Spinal cord (tissue), 10 donors: ENCODE data around the gene DNAJC18. TPM values are rescaled to one million over a fixed set of nuclear protein-coding genes. Genes with fewer than 3 reads are reported as not detected.

Source experiments
- DNase-seq, 6 donors: peaks; one replicate each; pipeline versions ENCODE4 v3.0.0 to v3.0.0-alpha.2; 2013 to 2015; ENCODE audit warnings: low spot score in 6 of 6, low read depth in 4 of 6
- H3K27ac ChIP-seq: one replicate; pipeline ENCODE4 v1.5.1; 2013; ENCODE audit warnings: low read depth, low read length, control low read depth
- H3K27me3 ChIP-seq: one replicate; pipeline ENCODE4 v1.6.1; 2013; ENCODE audit warnings: low read length; ENCODE audit not compliant: control insufficient read depth, insufficient read depth
- H3K36me3 ChIP-seq: one replicate; pipeline ENCODE4 v1.6.1; 2013; ENCODE audit warnings: low read length; ENCODE audit not compliant: control insufficient read depth, insufficient read depth
- H3K4me1 ChIP-seq: one replicate; pipeline ENCODE4 v1.6.1; 2013; ENCODE audit warnings: low read length; ENCODE audit not compliant: control insufficient read depth, insufficient read depth
- H3K4me3 ChIP-seq: one replicate; pipeline ENCODE4 v1.5.1; 2013; ENCODE audit warnings: low read depth, low read length, control low read depth
- H3K9me3 ChIP-seq: one replicate; pipeline ENCODE4 v1.6.1; 2013; ENCODE audit warnings: low read length; ENCODE audit not compliant: control insufficient read depth, insufficient read depth
- WGBS: methylation state at CpG from one replicate; pipeline ENCODE4 v1.1.5; 2013; ENCODE audit warnings: missing lambda C conversion rate; ENCODE audit not compliant: insufficient coverage; 5-methylcytosine and 5-hydroxymethylcytosine counted together
- polyA plus RNA-seq, 2 donors: library from polyadenylated mRNA; unstranded; fragments of 120-200 nt; gene quantifications; one replicate each; pipeline ENCODE4 v1.2.1, GENCODE V29; 2013; ENCODE audit not compliant: insufficient read length in 2 of 2
- total RNA-seq, 2 donors: library from RNA; depleted of rRNA in 1 of 2; stranded (reverse); fragments of 120-200 nt in 1 of 2; fragments of >200 nt in 1 of 2; gene quantifications; one replicate each; pipeline versions ENCODE4 v1.2.3 to v1.2.4, GENCODE V29; 2013 to 2014
- donor health status: healthy.

The DNAJC18 gene
- total and polyA plus RNA-seq, 4 donors: 26.6 to 49.9 (median 39.9) TPM

DNA sequence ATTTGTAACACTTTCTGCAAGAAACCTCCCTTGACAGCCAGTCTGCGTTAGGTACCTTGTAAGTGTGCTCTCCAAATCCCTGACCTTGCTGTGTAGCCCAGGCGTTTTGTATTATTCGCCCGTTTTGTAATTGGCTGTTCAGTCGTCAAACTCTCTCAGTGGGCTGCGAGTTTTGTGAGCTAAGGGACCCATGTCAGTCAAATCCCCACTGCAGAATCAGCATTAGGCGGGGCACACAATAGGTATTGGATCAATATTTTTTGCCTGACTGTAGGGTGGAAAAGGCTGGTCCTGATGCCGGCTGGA, 665 bp downstream of the DNAJC18 start:
- H3K4me3 ChIP-seq: peak overlapping the region; percentile 86
- peaks cover 22% of the 10 kb centered on the region for H3K36me3 ChIP-seq
- no peaks in the 10 kb centered on the region for H3K27me3 ChIP-seq
- DNase-seq: peak in 1 of 6 donors; percentile 24
- peaks cover 17% of the 10 kb centered on the region for H3K4me1 ChIP-seq
- H3K27ac ChIP-seq: peak overlapping the region; percentile 29
- no peaks in the 10 kb centered on the region for H3K9me3 ChIP-seq
- WGBS: 17% methylated on average over 8 of the region's 8 CpGs

DNA sequence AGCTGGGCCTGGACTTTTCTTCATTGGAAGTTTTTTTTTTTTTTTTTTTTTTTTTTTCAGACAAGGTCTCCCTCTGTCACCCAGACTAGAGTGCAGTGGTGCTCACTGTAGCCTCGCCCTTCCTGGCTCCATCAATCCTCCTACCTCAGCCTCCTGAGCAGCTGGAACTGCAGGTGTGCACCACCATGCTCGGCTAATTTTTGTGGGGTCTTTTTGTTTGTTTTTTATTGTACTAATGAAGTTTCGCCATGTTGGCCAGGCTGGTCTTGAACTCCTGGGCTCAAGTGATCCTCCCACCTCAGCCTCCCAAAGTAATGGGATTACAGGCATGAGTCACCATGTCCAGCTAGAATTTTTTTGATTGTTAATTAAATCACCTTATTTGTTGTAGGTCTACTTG, 3.6 kb downstream of the DNAJC18 start:
- H3K27me3 ChIP-seq: no peaks in the 10 kb centered on the region
- WGBS: no CpG with 5 or more reads among the region's 3 CpGs
- no peak overlapping the region for H3K27ac ChIP-seq
- H3K4me3 ChIP-seq: no peak overlapping the region
- H3K36me3 ChIP-seq: peaks cover 33% of the 10 kb centered on the region
- H3K9me3 ChIP-seq: no peaks in the 10 kb centered on the region
- DNase-seq: no peak
- H3K4me1 ChIP-seq: peaks cover 17% of the 10 kb centered on the region

DNA sequence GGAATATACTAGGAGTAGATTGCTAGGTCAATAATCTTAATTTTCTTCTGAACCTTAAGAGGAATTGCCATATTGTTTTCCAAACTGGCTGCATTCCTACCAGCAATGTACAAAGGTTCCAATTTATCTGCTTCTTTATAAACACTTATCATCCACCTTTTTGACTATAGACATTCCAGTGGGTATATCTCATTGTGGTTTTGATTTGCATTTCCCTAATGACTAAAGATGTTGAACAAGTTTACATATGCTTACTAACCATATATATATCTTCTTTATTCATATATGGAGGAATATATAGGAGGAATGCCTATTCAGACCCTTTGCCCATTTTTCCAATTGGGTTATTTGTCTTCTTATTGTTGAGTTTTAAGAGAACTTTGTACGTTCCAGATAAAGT, 7.6 kb downstream of the DNAJC18 start:
- no peak for DNase-seq
- Histone ChIP-seq H3K4me1 (no peaks in the 10 kb centered on the region), H3K27ac (no peak overlapping the region), H3K9me3 (no peaks in the 10 kb centered on the region), H3K36me3 (peaks cover 45% of the 10 kb centered on the region), H3K4me3 (no peak overlapping the region), H3K27me3 (no peaks in the 10 kb centered on the region)
- no CpG with 5 or more reads among the region's 1 CpG for WGBS

DNA sequence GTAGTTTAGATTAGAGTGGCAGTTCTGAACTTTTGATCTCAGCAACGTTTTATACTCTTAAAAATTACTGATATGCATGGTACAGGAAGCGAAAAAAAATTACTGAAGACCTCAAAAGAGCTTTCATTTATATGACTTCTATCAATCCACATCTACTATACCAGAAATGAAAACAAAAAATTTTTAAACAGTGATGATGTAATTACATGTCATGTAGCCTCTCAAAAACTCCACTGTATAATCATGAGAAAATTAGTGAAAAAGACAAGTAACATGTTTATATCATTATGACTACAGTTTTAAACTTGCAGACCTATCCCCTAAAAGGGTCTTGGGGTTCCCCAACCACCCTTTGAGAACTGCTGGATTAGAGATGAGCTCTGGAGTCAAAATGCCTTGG, 9.3 kb downstream of the DNAJC18 start:
- no peak for DNase-seq
- Histone ChIP-seq H3K9me3 (no peaks in the 10 kb centered on the region), H3K4me1 (no peaks in the 10 kb centered on the region), H3K36me3 (peaks cover 45% of the 10 kb centered on the region), H3K27me3 (no peaks in the 10 kb centered on the region), H3K27ac (no peak overlapping the region), H3K4me3 (no peak overlapping the region)
- WGBS: no CpG with 5 or more reads among the region's 2 CpGs

DNA sequence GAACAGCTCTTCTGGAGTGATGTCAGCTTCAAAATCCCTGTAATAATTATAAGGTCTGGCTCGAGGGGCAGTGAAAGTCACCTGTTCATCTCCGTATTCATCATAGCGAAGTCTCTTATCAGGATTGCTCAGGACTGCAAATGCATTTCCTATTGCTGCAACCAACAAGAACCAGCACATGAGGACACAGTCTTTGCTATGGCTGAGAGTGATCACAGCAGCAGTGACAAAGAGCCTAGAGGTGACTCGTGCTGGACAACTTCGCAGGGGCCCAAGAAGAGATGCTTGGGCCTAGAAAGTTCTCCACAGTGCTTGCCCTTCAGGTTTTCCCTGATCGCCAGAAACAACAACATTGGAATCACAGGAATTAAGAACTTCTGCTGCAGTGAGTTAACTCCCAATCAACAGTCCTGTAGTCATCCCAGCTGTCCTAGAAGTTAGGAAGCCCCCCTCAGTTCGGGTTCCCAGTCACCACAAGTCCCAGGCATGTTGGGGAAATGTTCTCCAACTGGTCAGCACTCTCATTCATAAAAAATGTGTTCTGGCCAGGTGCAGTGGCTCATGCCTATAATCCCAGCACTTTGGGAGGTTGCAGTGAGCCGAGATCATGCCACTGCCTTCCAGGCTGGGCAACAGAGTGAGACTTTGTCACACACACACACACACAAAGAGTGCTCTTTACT, 13.0 kb downstream of the DNAJC18 start:
- DNase-seq: no peak
- no peak overlapping the region for H3K27ac ChIP-seq
- H3K4me1 ChIP-seq: no peaks in the 10 kb centered on the region
- no peaks in the 10 kb centered on the region for H3K27me3 ChIP-seq
- peaks cover 44% of the 10 kb centered on the region for H3K36me3 ChIP-seq
- WGBS: 97% methylated on average over 8 of the region's 8 CpGs
- no peak overlapping the region for H3K4me3 ChIP-seq
- no peaks in the 10 kb centered on the region for H3K9me3 ChIP-seq

DNA sequence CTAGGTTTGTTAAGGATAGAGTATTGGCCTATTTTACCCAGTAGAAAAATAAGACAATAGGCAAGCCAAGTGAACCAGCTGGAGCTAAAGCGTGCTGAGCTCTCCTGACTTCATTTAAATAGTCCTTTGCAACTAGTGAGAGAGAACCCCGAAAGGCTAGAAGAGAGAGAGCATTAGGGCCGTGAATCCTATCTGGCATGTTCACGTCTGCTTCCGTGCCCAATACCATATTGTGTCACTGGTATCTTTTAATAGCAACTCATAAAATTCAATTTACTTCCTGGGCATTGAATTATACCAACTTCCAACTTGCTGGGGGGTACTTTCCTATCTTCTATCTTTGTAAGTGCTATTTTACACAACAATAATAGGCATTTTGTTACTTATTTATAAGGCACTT, 13.8 kb downstream of the DNAJC18 start:
- H3K4me3 ChIP-seq: no peak overlapping the region

DNA sequence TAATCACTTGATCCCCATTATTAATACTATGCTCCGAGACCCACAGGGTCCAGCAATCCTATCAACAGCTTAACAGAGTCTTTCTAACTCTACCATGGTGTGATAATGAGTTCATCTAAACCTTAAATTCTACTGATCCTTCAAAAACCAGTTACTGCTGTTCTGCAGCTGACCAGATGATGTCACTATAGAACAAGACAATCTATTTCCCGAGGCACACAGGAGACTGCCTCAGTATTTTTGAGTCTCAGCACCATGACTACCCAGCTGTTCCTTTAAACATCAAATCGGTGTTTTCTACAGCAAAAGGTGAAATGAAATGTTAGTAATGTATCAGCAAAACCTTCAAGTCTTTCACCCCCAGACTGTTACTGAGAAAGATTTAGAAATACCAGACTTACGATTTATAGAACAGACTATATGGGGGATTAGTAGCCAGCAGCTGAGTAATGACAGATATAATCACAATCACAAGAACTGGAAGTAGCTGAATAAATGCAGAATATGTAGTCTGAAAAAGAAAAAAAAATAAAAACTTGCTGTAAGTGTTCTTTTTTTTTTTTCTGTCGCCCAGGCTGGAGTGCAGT, 16.9 kb downstream of the DNAJC18 start:
- Histone ChIP-seq H3K4me1 (peaks cover 9% of the 10 kb centered on the region), H3K9me3 (no peaks in the 10 kb centered on the region), H3K27ac (no peak overlapping the region), H3K4me3 (no peak overlapping the region), H3K36me3 (peaks cover 53% of the 10 kb centered on the region), H3K27me3 (no peaks in the 10 kb centered on the region)
- DNase-seq: peak in 3 of 6 donors; percentile 58 to 92 (median 86)
- WGBS: 0% methylated on average over 1 of the region's 5 CpGs

More for the DNA sequence above, 13.8 kb downstream of the DNAJC18 start:
- no peak for DNase-seq
- WGBS: no CpG with 5 or more reads among the region's 5 CpGs
- no peak overlapping the region for H3K27ac ChIP-seq
- no peaks in the 10 kb centered on the region for H3K27me3 ChIP-seq
- H3K4me1 ChIP-seq: no peaks in the 10 kb centered on the region
- peaks cover 50% of the 10 kb centered on the region for H3K36me3 ChIP-seq
- no peaks in the 10 kb centered on the region for H3K9me3 ChIP-seq

DNA sequence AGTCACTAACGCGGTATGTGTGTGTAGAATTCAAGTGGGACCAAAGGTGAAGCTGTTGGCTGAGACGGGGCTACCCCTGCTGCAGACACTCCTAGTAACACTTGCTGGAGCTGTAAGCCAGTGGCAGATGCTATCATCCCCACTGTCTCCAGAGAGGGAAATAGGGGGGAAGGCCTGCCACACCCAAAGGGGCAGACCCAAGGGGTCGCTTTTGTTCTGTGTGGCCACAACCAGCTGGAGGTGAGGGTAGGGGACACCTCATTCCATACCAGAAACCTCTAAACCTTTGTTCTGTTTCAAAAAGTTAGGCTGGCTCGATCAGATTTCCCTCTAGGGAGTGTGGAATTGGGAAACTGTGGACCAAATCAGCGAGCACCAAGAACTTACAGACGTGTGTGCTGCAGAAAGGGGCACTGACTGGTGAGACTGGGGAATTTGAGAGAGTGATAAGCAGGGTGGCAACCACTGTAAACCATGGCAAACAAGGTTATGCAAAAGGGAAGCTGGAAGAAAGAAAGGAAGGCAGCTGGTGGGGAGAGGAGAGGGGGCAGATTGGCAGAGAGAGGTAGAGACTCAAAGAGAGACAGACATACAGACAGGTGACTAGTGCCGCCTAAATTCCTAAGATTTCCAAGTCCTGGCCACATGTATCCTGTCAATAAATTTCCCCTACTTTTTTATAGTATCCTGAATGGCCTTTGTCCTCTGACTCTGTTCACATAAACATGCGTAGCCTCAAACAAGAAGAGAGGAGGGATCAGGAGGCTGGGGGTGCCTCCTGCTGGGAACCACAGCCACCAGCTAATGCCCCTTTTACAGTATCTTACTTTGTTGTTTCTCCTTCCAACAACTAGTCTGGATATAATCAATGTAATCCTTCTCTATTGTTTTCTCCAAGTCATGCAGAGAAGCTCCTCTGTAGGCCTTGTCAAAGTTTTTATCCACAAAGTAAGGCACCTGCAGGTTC, 19.8 kb downstream of the DNAJC18 start:
- H3K36me3 ChIP-seq: peaks cover 45% of the 10 kb centered on the region
- no peak overlapping the region for H3K27ac ChIP-seq
- 61% methylated on average over 5 of the region's 9 CpGs for WGBS
- peaks cover 32% of the 10 kb centered on the region for H3K4me1 ChIP-seq
- H3K4me3 ChIP-seq: no peak overlapping the region
- no peaks in the 10 kb centered on the region for H3K27me3 ChIP-seq
- no peaks in the 10 kb centered on the region for H3K9me3 ChIP-seq
- DNase-seq: no peak

DNA sequence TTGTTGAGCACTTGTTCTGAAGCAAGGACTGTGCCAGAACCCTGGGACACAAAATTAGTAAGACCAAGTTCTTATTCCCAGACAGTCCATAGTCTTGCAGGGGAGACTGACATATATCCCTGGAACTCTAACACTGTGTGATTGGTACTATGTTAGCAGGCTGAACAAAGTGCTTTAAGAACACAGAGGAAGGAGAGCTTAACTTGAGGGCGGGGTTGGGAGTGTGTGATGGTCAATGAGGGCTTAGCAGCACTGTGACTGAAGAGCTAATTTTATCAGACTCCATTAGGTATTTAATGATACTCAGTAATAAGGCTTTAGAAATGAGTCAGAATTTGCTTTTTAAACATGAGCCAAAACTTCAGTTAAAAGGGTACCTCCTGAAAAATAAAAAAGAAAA, 20.5 kb downstream of the DNAJC18 start:
- no peak overlapping the region for H3K27ac ChIP-seq
- no CpG with 5 or more reads among the region's 1 CpG for WGBS
- H3K4me1 ChIP-seq: peaks cover 38% of the 10 kb centered on the region
- no peak for DNase-seq
- no peaks in the 10 kb centered on the region for H3K9me3 ChIP-seq
- H3K27me3 ChIP-seq: no peaks in the 10 kb centered on the region
- peaks cover 38% of the 10 kb centered on the region for H3K36me3 ChIP-seq
- no peak overlapping the region for H3K4me3 ChIP-seq
